Subcutaneous preadipocyte (primary cell): ENCODE data around the gene VASH2. TPM values are rescaled to one million over a fixed set of nuclear protein-coding genes. Genes with fewer than 3 reads are reported as not detected.

Source experiments
- total RNA-seq: library from RNA; depleted of rRNA; stranded (reverse); fragments of >200 nt; gene quantifications from 2 replicates; pipeline ENCODE4 v1.2.3, GENCODE V29; 2012

Gene VASH2
- under 0.01 TPM in 2 replicates for total RNA-seq

DNA sequence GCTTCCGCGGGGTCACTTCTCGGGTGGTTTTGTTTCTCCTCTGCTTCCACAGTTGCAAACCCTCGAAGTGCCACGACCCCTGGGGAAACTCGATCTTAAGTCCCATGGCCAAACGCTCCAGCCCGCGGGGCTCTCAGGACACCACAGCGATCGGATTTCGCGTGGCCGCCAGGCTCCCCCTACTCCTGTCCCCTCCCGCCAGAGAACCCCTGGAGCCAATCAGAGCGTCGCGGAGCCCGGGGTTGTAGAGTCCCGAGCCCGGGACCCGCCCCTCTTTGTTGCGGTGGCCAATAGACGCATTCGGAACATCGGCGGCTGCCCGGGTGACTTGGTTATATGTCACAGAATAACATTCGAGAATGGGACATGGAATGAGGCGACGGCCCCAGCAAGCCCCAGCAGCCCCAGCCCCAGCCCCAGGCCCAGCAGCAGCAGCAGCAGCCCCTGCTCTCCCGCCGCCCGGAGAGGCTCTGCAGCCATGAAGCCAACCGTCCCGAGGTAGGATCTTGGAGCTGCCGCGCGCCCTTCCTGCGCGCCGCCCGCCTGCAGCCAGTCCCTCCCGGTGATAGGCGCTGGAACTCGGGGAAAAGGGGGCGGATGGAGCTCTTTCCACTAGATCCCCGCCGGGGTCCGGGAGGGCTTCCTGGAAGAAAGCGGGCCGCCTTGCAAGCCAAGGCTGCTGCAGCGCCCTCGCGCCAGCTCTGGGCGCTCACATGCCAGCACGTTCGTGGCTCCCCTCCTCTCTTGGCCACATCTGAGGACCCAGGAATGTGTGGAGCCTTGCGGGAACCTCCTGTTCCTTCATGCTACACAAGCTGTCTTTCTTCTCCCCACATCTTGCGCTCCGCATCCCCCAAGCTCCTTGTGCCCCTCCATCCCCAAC lies at the start of gene VASH2:
TSS of gene VASH2 (plus strand) at position 299 of the 883 bp plus-strand sequence. CDS start 1,002 bp downstream, outside the sequence.

DNA sequence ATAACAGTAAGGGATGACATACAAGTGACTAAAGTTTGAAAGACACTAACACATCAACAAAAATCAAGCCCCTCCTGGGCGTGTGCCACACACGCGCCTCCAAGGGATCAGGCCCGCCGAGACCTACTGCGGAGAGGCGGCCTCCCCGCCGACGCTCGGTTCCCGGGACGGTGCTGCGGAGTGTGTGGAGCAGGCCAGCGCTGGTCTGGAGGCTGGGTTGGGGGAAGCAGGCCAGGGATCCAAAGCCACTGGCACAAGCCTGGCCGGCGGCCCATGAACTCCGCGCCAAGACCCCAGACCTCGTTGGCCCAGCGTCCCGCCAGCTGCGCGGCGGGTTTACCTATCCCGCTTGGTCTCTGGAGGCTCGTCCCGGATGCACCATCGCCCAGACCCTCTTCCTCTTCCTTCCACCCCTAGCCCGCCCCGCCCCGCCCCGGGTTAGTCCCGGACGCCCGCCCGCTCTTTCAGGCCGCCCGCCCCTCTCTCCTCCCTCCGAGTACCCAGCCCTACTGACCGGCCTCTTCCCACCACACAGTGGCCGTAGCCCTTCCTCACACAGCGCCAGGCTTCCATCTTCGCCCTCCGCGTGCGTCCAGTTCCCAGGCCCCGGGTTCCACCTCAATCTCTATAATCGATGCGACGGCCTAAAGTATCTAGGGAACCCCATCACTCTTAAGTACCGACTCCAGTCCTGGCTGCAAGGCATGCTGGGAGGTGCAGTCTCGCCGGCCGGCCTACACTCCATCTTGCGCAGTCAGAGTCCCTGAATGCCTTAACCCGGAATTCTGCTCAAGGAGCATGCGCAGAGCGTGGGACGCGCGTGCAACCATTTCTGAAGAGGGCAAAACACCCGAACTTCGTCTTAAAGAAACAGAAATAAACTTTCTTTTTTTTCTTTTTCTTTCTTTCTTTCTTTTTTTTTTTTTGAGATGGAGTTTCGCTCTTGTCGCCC lies 65.0 kb downstream of the VASH2 start, which contains the start of gene ANGEL2:
TSS of gene ANGEL2 (minus strand) at position 769 of the 952 bp plus-strand sequence. CDS start at position 573, 196 bp downstream.

Other genes starting within 250 kb of the VASH2 start
- gene NSL1, start 158.8 kb upstream of the VASH2 start, total RNA-seq: 28.7 and 33.4 TPM in 2 replicates
- 12.9 and 19.1 TPM in 2 replicates for gene TATDN3, start 158.6 kb upstream of the VASH2 start, total RNA-seq
- gene SPATA45, start 102.9 kb upstream of the VASH2 start, total RNA-seq: not detected in 2 replicates
- 5.9 and 15.2 TPM in 2 replicates for gene FLVCR1, start 92.3 kb upstream of the VASH2 start, total RNA-seq
- 46.7 and 53.8 TPM in 2 replicates for gene ANGEL2, start 65.3 kb downstream of the VASH2 start, total RNA-seq
- gene RPS6KC1, start 100.7 kb downstream of the VASH2 start, total RNA-seq: 21.7 and 31.3 TPM in 2 replicates